ENCODE measurements around the gene EFR3B.

Gene EFR3B

GRCh38 chr2:25174192-25174861 is 132.5 kb downstream of the EFR3B start:
- Histone ChIP-seq H3K36me3 (ENCODE audit: control insufficient read depth in 1 of 2, insufficient read depth in 2 of 2, low read length in 2 of 2) (no peaks in the 10 kb centered on the region), H3K9me3 (ENCODE audit: control insufficient read depth in 1 of 2, low read length in 2 of 2) (no peaks in the 10 kb centered on the region), H3K27me3 (ENCODE audit: low read depth, low read length) (peaks cover 3% of the 10 kb centered on the region), H3K4me3 (ENCODE audit: low read depth in 1 of 2, low read length in 2 of 2) (no peak overlapping the region), H3K4me1 (ENCODE audit: control insufficient read depth in 1 of 2, insufficient read depth in 2 of 2, low read length in 2 of 2) (no peaks in the 10 kb centered on the region), H3K27ac (ENCODE audit: low read length) (no peak overlapping the region)

DNA sequence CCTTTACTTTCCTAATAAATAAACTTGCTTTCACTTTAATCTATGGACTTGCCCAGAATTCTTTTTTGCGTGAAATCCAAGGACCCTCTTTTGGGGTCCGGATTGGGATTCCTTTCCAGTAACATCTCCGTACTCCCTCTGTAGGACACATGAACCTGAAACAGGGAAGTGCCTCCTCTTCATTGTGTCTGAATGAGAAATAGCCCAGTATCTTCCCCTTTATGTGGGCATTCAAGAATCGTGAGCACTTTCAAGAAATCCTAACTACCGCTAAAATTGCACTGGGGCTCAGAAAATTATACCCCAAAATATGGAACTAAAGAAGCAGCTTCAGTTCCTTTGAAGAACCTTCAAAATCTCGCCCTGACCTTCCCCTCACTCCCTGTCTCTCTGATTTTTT is 134.3 kb downstream of the EFR3B start:
- H3K27me3 ChIP-seq (ENCODE audit: low read depth, low read length), result peaks cover 3% of the 10 kb centered on the region
- H3K36me3 ChIP-seq (ENCODE audit: control insufficient read depth in 1 of 2, insufficient read depth in 2 of 2, low read length in 2 of 2), result no peaks in the 10 kb centered on the region
- no peak overlapping the region for H3K27ac ChIP-seq (ENCODE audit: low read length)
- no peaks in the 10 kb centered on the region for H3K4me1 ChIP-seq (ENCODE audit: control insufficient read depth in 1 of 2, insufficient read depth in 2 of 2, low read length in 2 of 2)
- H3K9me3 ChIP-seq (ENCODE audit: control insufficient read depth in 1 of 2, low read length in 2 of 2), result no peaks in the 10 kb centered on the region
- no peak overlapping the region for H3K4me3 ChIP-seq (ENCODE audit: low read depth in 1 of 2, low read length in 2 of 2)

GRCh38 chr2:25176541-25177181 is 134.8 kb downstream of the EFR3B start:
- Histone ChIP-seq H3K9me3 (ENCODE audit: control insufficient read depth in 1 of 2, low read length in 2 of 2) (peaks cover under 1 to 1% of the 10 kb centered on the region in 2 donors), H3K27ac (ENCODE audit: low read length) (no peak overlapping the region), H3K4me1 (ENCODE audit: control insufficient read depth in 1 of 2, insufficient read depth in 2 of 2, low read length in 2 of 2) (no peaks in the 10 kb centered on the region), H3K36me3 (ENCODE audit: control insufficient read depth in 1 of 2, insufficient read depth in 2 of 2, low read length in 2 of 2) (no peaks in the 10 kb centered on the region), H3K27me3 (ENCODE audit: low read depth, low read length) (peaks cover 3% of the 10 kb centered on the region), H3K4me3 (ENCODE audit: low read depth in 1 of 2, low read length in 2 of 2) (no peak overlapping the region)

- Histone ChIP-seq H3K27me3 (ENCODE audit: low read depth, low read length) (peaks cover 3% of the 10 kb centered on the region), H3K4me1 (ENCODE audit: control insufficient read depth in 1 of 2, insufficient read depth in 2 of 2, low read length in 2 of 2) (no peaks in the 10 kb centered on the region), H3K4me3 (ENCODE audit: low read depth in 1 of 2, low read length in 2 of 2) (no peak overlapping the region), H3K9me3 (ENCODE audit: control insufficient read depth in 1 of 2, low read length in 2 of 2) (peaks cover 3 to 4% of the 10 kb centered on the region in 2 donors), H3K27ac (ENCODE audit: low read length) (no peak overlapping the region), H3K36me3 (ENCODE audit: control insufficient read depth in 1 of 2, insufficient read depth in 2 of 2, low read length in 2 of 2) (no peaks in the 10 kb centered on the region)
These were observed 135.3 kb downstream of the EFR3B start for GRCh38 chr2:25177211-25177611.

- Histone ChIP-seq H3K4me1 (ENCODE audit: control insufficient read depth in 1 of 2, insufficient read depth in 2 of 2, low read length in 2 of 2) (no peaks in the 10 kb centered on the region), H3K4me3 (ENCODE audit: low read depth in 1 of 2, low read length in 2 of 2) (no peak overlapping the region), H3K36me3 (ENCODE audit: control insufficient read depth in 1 of 2, insufficient read depth in 2 of 2, low read length in 2 of 2) (no peaks in the 10 kb centered on the region), H3K27me3 (ENCODE audit: low read depth, low read length) (peaks cover 3% of the 10 kb centered on the region), H3K9me3 (ENCODE audit: control insufficient read depth in 1 of 2, low read length in 2 of 2) (peaks cover 3 to 4% of the 10 kb centered on the region in 2 donors), H3K27ac (ENCODE audit: low read length) (no peak overlapping the region)
These were observed 137.1 kb downstream of the EFR3B start for GRCh38 chr2:25178976-25179375.

GRCh38 chr2:25184254-25184653 is 142.4 kb downstream of the EFR3B start:
- Histone ChIP-seq H3K27me3 (ENCODE audit: low read depth, low read length) (peaks cover 5% of the 10 kb centered on the region), H3K27ac (ENCODE audit: low read length) (no peak overlapping the region), H3K9me3 (ENCODE audit: control insufficient read depth in 1 of 2, low read length in 2 of 2) (peaks cover 3 to 4% of the 10 kb centered on the region in 2 donors), H3K4me1 (ENCODE audit: control insufficient read depth in 1 of 2, insufficient read depth in 2 of 2, low read length in 2 of 2) (no peaks in the 10 kb centered on the region), H3K4me3 (ENCODE audit: low read depth in 1 of 2, low read length in 2 of 2) (no peak overlapping the region), H3K36me3 (ENCODE audit: control insufficient read depth in 1 of 2, insufficient read depth in 2 of 2, low read length in 2 of 2) (no peaks in the 10 kb centered on the region)

GRCh38 chr2:25187729-25188350 is 146.0 kb downstream of the EFR3B start:
- Histone ChIP-seq H3K9me3 (ENCODE audit: control insufficient read depth in 1 of 2, low read length in 2 of 2) (no peaks in the 10 kb centered on the region), H3K4me1 (ENCODE audit: control insufficient read depth in 1 of 2, insufficient read depth in 2 of 2, low read length in 2 of 2) (no peaks in the 10 kb centered on the region), H3K27ac (ENCODE audit: low read length) (no peak overlapping the region), H3K36me3 (ENCODE audit: control insufficient read depth in 1 of 2, insufficient read depth in 2 of 2, low read length in 2 of 2) (no peaks in the 10 kb centered on the region), H3K4me3 (ENCODE audit: low read depth in 1 of 2, low read length in 2 of 2) (no peak overlapping the region), H3K27me3 (ENCODE audit: low read depth, low read length) (peaks cover 5% of the 10 kb centered on the region)

DNA sequence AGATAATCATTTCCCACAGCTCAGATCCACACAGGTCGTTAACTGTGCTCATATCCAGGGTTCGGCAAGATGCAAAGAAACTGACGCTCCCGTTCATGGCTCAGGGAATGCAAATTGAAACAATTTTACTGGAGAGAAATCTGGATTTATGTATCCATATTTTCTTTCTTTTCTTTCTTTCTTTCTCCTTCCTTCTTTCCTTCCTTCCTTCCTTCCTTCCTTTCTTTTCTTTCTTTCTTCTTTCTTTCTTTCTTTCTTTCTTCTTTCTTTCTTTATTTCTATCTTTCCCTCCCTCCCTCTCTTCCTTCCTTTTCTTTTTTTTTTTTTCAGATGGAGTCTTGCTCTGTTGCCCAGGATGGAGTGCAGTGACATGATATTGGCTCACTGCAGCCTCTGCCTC is 146.5 kb downstream of the EFR3B start:
- peaks cover 5% of the 10 kb centered on the region for H3K27me3 ChIP-seq (ENCODE audit: low read depth, low read length)
- H3K4me1 ChIP-seq (ENCODE audit: control insufficient read depth in 1 of 2, insufficient read depth in 2 of 2, low read length in 2 of 2), result no peaks in the 10 kb centered on the region
- no peak overlapping the region for H3K27ac ChIP-seq (ENCODE audit: low read length)
- no peak overlapping the region for H3K4me3 ChIP-seq (ENCODE audit: low read depth in 1 of 2, low read length in 2 of 2)
- H3K36me3 ChIP-seq (ENCODE audit: control insufficient read depth in 1 of 2, insufficient read depth in 2 of 2, low read length in 2 of 2), result no peaks in the 10 kb centered on the region
- no peaks in the 10 kb centered on the region for H3K9me3 ChIP-seq (ENCODE audit: control insufficient read depth in 1 of 2, low read length in 2 of 2)

DNA sequence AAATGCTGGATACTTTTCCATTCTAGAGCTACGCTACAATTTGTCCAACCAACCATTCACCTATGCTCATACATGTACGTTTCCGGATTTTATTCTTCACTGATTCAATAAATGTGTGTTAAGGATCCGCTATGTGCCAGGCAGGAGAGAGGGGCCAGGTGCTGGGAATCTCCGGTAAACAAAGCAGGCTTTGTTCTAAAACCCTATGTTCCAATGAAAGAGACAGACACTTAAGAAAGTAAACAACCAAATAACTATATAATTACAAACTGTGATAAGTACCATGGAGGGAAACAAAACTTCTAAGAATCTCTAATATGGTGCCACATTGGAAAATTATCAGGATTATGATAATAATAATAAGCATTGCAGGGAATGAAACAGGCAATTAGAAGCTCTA is 148.7 kb downstream of the EFR3B start:
- Histone ChIP-seq H3K27ac (ENCODE audit: low read length) (no peak overlapping the region), H3K27me3 (ENCODE audit: low read depth, low read length) (no peaks in the 10 kb centered on the region), H3K4me1 (ENCODE audit: control insufficient read depth in 1 of 2, insufficient read depth in 2 of 2, low read length in 2 of 2) (no peaks in the 10 kb centered on the region), H3K9me3 (ENCODE audit: control insufficient read depth in 1 of 2, low read length in 2 of 2) (no peaks in the 10 kb centered on the region), H3K36me3 (ENCODE audit: control insufficient read depth in 1 of 2, insufficient read depth in 2 of 2, low read length in 2 of 2) (no peaks in the 10 kb centered on the region), H3K4me3 (ENCODE audit: low read depth in 1 of 2, low read length in 2 of 2) (no peak overlapping the region)

DNA sequence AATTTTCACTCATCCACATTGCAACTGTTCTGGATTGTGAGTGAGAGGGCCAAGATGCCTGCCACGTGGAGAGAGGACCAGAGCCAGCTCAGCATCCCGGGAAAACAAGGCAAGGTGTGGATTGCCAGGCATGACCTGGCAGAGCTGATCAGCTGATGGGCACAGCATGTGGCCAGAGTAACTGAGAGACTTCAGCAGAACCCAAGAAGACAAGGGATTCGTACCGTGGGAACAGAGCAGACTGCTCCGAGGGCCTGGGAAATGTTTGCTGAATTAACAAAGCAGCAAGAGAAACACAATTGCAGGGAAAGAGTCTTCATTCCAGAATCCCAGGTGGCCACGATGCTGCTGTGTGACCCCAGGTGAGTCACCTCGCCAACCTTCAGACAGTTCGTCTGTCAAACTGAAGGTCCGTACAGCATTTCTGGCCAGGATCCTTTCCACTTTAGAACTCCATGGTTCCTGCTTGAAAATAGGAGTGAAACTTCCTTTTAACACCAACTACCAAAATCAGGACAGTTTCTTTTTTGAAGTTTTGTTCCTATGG is 152.8 kb downstream of the EFR3B start:
- H3K4me3 ChIP-seq (ENCODE audit: low read depth in 1 of 2, low read length in 2 of 2), result no peak overlapping the region
- H3K4me1 ChIP-seq (ENCODE audit: control insufficient read depth in 1 of 2, insufficient read depth in 2 of 2, low read length in 2 of 2), result no peaks in the 10 kb centered on the region
- no peaks in the 10 kb centered on the region for H3K9me3 ChIP-seq (ENCODE audit: control insufficient read depth in 1 of 2, low read length in 2 of 2)
- no peaks in the 10 kb centered on the region for H3K27me3 ChIP-seq (ENCODE audit: low read depth, low read length)
- no peak overlapping the region for H3K27ac ChIP-seq (ENCODE audit: low read length)
- no peaks in the 10 kb centered on the region for H3K36me3 ChIP-seq (ENCODE audit: control insufficient read depth in 1 of 2, insufficient read depth in 2 of 2, low read length in 2 of 2)

- Histone ChIP-seq H3K27me3 (ENCODE audit: low read depth, low read length) (no peaks in the 10 kb centered on the region), H3K4me1 (ENCODE audit: control insufficient read depth in 1 of 2, insufficient read depth in 2 of 2, low read length in 2 of 2) (no peaks in the 10 kb centered on the region), H3K9me3 (ENCODE audit: control insufficient read depth in 1 of 2, low read length in 2 of 2) (no peaks in the 10 kb centered on the region), H3K27ac (ENCODE audit: low read length) (no peak overlapping the region), H3K4me3 (ENCODE audit: low read depth in 1 of 2, low read length in 2 of 2) (no peak overlapping the region), H3K36me3 (ENCODE audit: control insufficient read depth in 1 of 2, insufficient read depth in 2 of 2, low read length in 2 of 2) (no peaks in the 10 kb centered on the region)
These were observed 155.7 kb downstream of the EFR3B start for GRCh38 chr2:25197336-25198208.

All from muscle layer of duodenum (tissue), 2 donors.